Cardiac muscle cell (in vitro differentiated cells and primary cell): ENCODE results near the gene FBXL16. TPM values are rescaled to one million over a fixed set of nuclear protein-coding genes. Genes with fewer than 3 reads are reported as not detected.
"Not testable (repeated sequence)": the region's sequence is repeated elsewhere in the genome, so short reads cannot be mapped to it uniquely, and the experiment has no call there.

Source experiments
- DNase-seq, 2 donors: peaks; one replicate each; pipeline versions ENCODE4 v3.0.0 to v3.0.0-alpha.2; 2010 to 2017; ENCODE audit warnings: low read depth in 1 of 2, low spot score in 1 of 2
- H3K27ac ChIP-seq: fragments of 200-600 bp; sonication (generic); 2 replicates; pipeline ENCODE4 v1.5.1; 2016
- H3K27me3 ChIP-seq: fragments of 200-600 bp; sonication (generic); 2 replicates; pipeline ENCODE4 v1.6.0; 2016; ENCODE audit warnings: control low read depth
- H3K36me3 ChIP-seq: fragments of 200-600 bp; sonication (generic); 2 replicates; pipeline ENCODE4 v1.5.1; 2016; ENCODE audit warnings: control low read depth
- H3K4me1 ChIP-seq: fragments of 200-600 bp; sonication (generic); 2 replicates; pipeline ENCODE4 v1.8.1; 2017; ENCODE audit warnings: low read depth, mild to moderate bottlenecking, mixed run types
- H3K4me3 ChIP-seq: fragments of 200-600 bp; sonication (generic); 2 replicates; pipeline ENCODE4 v1.5.1; 2016; ENCODE audit warnings: mild to moderate bottlenecking
- H3K9me3 ChIP-seq: fragments of 200-600 bp; sonication (generic); 2 replicates; pipeline ENCODE4 v1.5.1; 2017; ENCODE audit warnings: low read depth, mild to moderate bottlenecking, control low read depth
- polyA plus RNA-seq: library from polyadenylated mRNA; unstranded; fragments of >200 nt; fragmentation: Nextera tagmentation; extraction: Ambion mirVana; gene quantifications from 2 replicates; pipeline ENCODE4 v1.2.1, GENCODE V29; 2016
- total RNA-seq: library from RNA; depleted of rRNA; stranded (reverse); fragments of >200 nt; gene quantifications from 2 replicates; pipeline ENCODE4 v1.2.3, GENCODE V29; 2016
- TF ChIP-seq, protein P1 (sequence below): IDR thresholded peaks from 2 replicates; pipeline ENCODE4 v1.5.1; 2012; ENCODE audit warnings: low read depth, mild to moderate bottlenecking, low read length

FBXL16 gene
- total and polyA plus RNA-seq, 2 experiments from 2014 or later: 0.12 to 1.4 TPM

DNA sequence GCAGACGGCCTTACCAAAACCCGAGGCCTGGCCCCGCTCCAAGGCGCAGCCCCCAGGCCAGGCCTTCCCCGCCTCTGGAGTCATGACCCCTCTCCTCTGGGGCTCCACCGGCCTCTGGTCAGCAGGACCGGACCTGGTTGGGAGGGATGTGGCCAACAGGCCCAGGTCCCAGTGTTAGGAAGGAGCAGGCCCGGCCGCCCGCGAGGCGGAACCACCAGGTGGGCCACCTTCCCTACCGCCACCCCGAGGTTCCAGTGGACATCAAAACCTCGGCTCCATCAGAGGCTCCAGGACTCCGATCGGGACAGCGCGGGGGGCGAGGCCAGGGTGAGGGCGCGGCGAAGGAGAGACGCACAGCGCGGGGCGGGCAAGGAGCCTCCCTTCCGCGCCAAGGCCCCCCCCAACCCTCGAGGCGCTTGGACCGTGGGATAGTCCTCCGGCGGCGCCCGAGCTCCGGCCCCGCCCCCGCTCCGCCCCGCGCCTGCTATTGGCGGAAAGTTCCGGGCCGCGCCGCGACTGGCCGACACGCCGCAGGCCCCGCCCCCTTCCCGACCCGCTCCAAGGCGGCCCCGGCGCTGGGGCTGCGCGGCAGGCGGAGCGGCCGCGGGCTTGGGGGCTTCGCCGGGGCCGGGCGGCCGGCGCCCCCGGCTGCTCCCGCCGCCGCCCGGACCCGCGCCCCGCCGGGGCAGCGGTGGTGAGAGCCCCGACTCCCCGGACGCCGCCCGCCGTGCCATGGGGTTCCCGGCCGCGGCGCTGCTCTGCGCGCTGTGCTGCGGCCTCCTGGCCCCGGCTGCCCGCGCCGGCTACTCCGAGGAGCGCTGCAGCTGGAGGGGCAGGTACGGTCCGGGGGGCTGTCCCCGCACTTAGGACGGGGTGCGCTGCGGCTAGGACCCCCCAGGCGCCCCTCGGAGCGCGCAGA is 9.2 kb upstream of the FBXL16 start, which contains the start of gene METRN:
Gene METRN, plus strand, starts transcription at position 561 of the 919 bp plus-strand sequence. Its CDS starts 172 bp downstream, at position 733.
- H3K4me3 ChIP-seq: peak within 1 kb of the TSS; percentile 62

DNA sequence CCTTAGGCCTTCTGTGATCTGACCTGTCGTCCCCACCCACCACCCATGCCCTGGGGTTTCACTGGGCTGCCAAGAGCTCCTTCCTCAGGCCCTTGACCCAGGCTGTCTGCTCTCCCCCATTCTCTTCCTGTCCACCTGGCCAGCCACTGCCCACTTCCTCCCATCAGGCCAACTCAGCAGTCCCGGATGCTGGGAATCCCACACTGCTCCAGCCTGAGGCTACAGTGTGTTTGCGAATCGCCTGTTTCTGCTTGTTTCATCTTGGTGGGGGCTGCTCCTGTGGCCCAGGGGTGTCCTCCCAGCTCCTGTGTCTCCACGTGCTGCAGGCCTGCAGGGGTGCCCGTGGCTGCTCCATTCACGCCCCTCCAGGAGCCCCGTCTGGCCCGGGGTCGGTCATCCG is 8.5 kb upstream of the FBXL16 start:
- Histone ChIP-seq H3K9me3 (no peaks in the 10 kb centered on the region), H3K27me3 (peaks cover 3% of the 10 kb centered on the region), H3K36me3 (no peaks in the 10 kb centered on the region), H3K27ac (no peak overlapping the region), H3K4me3 (no peak overlapping the region), H3K4me1 (peaks cover 21% of the 10 kb centered on the region)
- TF ChIP-seq, protein P1, sequence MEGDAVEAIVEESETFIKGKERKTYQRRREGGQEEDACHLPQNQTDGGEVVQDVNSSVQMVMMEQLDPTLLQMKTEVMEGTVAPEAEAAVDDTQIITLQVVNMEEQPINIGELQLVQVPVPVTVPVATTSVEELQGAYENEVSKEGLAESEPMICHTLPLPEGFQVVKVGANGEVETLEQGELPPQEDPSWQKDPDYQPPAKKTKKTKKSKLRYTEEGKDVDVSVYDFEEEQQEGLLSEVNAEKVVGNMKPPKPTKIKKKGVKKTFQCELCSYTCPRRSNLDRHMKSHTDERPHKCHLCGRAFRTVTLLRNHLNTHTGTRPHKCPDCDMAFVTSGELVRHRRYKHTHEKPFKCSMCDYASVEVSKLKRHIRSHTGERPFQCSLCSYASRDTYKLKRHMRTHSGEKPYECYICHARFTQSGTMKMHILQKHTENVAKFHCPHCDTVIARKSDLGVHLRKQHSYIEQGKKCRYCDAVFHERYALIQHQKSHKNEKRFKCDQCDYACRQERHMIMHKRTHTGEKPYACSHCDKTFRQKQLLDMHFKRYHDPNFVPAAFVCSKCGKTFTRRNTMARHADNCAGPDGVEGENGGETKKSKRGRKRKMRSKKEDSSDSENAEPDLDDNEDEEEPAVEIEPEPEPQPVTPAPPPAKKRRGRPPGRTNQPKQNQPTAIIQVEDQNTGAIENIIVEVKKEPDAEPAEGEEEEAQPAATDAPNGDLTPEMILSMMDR: no peak
- DNase-seq: no peak

More for the DNA sequence above, 9.2 kb upstream of the FBXL16 start, which contains the start of gene METRN:
- Histone ChIP-seq H3K9me3 (no peaks in the 10 kb centered on the region), H3K36me3 (no peaks in the 10 kb centered on the region), H3K4me1 (peaks cover 27% of the 10 kb centered on the region), H3K27ac (no peak within 1 kb of the TSS), H3K27me3 (no peaks in the 10 kb centered on the region)
- TF ChIP-seq, protein P1: no peak
- DNase-seq: peak; percentile 93 to 96

DNA sequence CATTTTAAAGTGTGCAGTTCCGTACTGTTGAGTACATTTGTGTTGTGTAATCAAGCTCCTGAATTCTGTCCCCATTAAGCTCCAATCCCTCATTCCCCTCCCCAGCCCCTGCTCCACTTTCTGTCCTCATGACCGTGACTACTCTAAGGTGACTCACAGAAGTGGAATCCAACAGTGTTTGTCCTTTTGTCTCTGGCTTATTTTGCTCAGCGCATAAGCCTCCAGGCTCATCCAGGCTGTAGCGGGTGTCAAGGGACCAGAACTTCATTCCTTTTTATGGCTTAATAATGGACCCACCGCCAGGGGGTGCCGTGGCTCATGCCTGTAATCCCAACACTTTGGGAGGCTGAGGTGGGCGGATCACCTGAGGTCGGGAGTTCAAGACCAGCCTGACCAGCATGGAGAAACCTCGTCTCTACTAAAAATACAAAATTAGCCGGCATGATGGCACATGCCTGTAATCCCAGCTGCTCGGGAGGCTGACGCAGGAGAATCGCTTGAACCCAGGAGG is 7.2 kb upstream of the FBXL16 start:
- H3K4me3 ChIP-seq: not testable (repeated sequence)
- peaks cover 20% of the 10 kb centered on the region for H3K4me1 ChIP-seq
- TF ChIP-seq, protein P1: peak; percentile 49

DNA sequence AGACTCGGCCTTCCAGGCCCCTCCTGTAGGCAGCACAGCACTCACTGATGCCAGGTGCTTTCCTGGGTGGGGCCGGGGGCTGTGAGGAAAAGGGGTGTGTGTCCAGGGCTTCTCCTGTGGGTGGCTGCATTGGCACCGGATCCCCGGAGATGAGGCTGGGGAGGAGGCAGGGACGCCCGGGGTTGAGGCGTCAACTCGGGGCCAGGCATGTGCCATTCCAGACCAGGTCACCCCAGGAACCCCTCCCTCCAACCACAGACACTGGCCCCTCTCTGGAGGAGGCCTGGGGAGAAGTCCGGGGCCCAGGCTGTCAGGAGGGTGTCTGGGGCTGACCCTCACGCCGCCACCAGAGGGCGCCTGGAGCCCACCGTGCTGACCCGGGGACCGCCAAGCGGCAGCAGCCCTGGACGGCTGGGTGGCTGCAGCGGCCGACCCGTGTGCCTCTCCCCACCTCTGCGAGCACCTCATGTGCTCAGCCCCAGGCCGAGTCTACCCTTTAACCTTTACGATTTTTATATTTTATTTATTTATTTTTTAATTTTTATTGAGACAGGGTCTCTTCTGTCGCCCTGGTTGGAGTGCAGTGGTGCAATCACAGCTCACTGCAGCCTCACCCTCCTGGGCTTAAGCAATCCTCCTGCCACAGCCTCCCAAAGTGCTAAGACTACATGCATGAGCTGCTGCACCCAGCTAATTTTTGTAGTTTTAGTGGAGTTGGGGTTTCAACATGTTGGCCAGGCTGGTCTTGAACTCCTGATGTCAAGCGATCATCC is 6.1 kb upstream of the FBXL16 start:
- peaks cover 26% of the 10 kb centered on the region for H3K27me3 ChIP-seq
- H3K36me3 ChIP-seq: no peaks in the 10 kb centered on the region
- TF ChIP-seq, protein P1: peak; percentile 91
- no peak overlapping the region for H3K27ac ChIP-seq
- peak; percentile 77 to 86 for DNase-seq
- no peaks in the 10 kb centered on the region for H3K9me3 ChIP-seq
- no peak overlapping the region for H3K4me3 ChIP-seq
- H3K4me1 ChIP-seq: peaks cover 20% of the 10 kb centered on the region

More for the DNA sequence above, 7.2 kb upstream of the FBXL16 start:
- not testable (repeated sequence) for H3K36me3 ChIP-seq, H3K9me3 ChIP-seq, H3K27ac ChIP-seq
- DNase-seq: peak; percentile 49 to 90
- peaks cover 16% of the 10 kb centered on the region for H3K27me3 ChIP-seq

DNA sequence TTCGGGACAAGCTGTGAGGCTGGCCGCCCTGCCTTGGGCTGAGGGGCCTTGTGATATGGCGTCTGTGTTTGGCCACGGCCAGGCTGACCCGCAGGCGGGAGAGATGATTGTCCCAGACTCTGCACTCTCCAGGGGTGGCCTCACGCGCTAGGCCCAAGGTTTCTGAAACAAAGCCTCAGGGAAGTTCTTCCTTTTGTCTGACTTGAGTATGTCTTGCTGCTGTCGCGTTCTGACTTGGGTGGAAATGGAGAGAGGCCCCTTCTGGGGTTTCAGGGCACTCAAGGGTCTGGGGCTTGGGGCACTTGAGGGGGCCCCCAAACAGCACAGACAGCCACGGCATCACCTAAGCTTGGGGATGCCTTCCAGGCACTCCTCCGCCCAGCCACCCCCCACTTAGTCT is 5.5 kb upstream of the FBXL16 start:
- Histone ChIP-seq H3K36me3 (no peaks in the 10 kb centered on the region), H3K9me3 (no peaks in the 10 kb centered on the region), H3K27ac (peak overlapping the region; percentile 53), H3K27me3 (peaks cover 33% of the 10 kb centered on the region), H3K4me1 (peaks cover 16% of the 10 kb centered on the region), H3K4me3 (no peak overlapping the region)
- no peak for DNase-seq
- TF ChIP-seq, protein P1: no peak
